Fibroblast of pulmonary artery (primary cell): ENCODE measurements around the gene CASQ2.
A peak's percentile ranks its signal among the peaks of the same experiment; 100 is the strongest.

Experiments
- DNase-seq: peaks from one replicate; pipeline ENCODE4 v3.0.0-alpha.2; 2010; ENCODE audit warnings: low read depth
- H3K4me3 ChIP-seq: replicated peaks from 2 replicates; pipeline ENCODE4 v1.5.1; 2011; ENCODE audit warnings: low read depth, mild to moderate bottlenecking, control low read depth, low read length, moderate library complexity
- TF ChIP-seq, protein P1 (sequence below): IDR thresholded peaks from 2 replicates; pipeline ENCODE4 v1.5.1; 2011; ENCODE audit warnings: mild to moderate bottlenecking, control low read depth, low read length, inconsistent platforms; ENCODE audit errors: missing control alignments

The CASQ2 gene

DNA sequence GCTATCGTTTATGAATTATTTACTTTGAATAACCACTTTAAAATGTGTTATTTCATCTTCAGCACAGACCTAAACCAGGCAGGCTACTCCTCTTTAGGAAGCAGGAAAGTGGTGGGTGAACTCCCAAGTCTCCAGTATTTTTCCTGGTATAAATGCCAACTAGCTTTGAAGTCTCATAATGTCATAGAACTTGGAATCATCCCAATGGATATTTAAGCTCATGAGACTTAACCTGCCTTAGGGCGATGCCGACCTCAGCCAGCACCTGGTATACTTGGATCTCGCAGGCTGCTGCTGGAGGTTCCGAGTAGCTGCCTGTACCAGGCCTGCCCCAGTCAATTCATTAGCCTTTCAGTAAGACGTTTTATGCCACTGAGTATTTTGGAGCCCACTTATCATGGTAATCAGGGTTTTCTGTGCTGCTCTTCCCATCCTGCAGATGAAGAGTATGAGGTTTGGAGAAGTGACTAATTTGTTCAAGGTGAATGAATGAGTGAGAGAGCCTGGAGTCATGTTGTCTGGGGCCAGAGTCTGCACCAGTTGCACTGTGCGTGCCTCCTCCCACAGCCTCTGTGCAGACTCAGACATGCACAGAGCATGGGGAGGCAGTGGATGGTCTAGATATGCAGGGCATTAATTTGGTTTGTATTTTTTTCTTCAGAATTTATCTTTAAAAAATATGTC is 91.9 kb downstream of the CASQ2 start:
- H3K4me3 ChIP-seq = no peak overlapping the region
- TF ChIP-seq, protein P1, sequence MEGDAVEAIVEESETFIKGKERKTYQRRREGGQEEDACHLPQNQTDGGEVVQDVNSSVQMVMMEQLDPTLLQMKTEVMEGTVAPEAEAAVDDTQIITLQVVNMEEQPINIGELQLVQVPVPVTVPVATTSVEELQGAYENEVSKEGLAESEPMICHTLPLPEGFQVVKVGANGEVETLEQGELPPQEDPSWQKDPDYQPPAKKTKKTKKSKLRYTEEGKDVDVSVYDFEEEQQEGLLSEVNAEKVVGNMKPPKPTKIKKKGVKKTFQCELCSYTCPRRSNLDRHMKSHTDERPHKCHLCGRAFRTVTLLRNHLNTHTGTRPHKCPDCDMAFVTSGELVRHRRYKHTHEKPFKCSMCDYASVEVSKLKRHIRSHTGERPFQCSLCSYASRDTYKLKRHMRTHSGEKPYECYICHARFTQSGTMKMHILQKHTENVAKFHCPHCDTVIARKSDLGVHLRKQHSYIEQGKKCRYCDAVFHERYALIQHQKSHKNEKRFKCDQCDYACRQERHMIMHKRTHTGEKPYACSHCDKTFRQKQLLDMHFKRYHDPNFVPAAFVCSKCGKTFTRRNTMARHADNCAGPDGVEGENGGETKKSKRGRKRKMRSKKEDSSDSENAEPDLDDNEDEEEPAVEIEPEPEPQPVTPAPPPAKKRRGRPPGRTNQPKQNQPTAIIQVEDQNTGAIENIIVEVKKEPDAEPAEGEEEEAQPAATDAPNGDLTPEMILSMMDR = no peak
- DNase-seq = no peak

DNA sequence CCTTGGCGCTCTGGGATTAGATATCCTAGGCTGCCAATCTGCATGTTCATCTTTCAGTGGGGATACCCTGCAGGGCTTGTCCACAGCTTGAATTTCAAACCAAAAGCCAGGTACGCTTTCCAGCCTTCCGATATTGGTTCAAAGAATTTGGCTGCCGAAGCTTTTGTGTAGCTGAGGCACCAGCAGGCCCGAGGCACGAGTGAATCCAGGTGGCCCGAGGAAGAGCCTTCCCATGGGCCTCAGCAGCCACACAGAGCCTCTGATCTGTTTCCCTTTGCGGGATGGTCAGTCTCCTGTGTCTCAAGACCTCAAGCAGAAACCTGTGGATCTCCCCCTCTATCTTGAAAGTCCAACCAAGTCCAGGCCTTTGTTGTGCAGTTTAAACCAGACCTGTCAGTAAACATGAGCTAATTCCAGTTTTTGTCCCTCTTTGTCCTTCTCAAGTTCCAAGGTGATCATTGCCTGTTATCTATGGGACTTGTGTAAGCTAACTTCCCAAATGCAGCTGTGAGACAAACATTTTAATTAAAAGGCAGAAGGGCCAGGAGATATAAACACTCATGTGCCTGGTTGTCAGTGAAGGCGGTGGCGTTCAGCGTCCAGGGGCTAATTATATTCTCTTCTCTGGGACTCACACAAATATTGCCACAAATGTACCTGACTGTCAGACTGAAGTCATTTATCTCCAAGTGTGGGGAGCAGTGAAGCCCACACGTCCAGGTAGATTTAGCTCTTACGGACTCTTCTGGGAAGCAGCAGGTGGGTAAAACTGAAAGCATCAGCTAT is 96.1 kb downstream of the CASQ2 start:
- H3K4me3 ChIP-seq = no peak overlapping the region
- no peak for DNase-seq
- TF ChIP-seq, protein P1 = no peak

DNA sequence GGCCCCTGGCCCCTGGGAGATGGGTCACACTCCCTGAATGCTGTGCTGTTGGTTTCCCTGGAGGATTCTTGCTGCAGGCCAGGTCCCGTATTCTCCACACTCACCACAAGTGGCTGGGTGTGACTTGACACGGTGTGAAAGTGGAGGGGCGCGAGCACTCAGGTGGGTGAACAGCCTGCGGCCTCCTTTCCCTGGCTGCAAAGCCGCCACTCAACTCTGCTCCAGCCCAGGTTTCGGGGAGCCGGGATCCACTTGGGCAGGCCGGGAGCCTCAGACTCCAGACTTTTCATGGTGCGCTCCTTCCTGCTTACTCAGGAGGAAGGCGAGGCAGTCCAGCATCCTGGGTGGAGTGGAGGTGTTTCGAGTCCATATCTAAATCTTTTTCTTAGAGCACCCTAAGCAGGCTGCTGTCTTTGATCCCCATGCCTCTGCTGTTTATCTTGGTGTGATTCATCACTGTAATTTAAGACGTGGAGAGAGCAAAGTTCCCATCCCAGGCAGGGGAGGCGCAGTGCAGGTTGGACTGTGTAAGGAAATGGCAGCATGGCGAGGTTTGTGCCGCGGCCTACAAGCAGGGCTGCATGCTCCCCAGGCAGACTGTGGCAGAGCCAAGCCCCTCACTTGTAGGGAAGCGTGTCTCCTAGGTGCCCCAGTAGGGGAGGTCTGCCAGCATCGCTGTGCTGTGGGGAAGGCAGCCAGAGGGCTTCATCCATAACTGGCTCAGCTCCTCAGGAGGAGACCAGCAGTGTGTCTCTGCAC is 97.2 kb downstream of the CASQ2 start:
- TF ChIP-seq, protein P1 = no peak
- no peak for DNase-seq
- H3K4me3 ChIP-seq = no peak overlapping the region

DNA sequence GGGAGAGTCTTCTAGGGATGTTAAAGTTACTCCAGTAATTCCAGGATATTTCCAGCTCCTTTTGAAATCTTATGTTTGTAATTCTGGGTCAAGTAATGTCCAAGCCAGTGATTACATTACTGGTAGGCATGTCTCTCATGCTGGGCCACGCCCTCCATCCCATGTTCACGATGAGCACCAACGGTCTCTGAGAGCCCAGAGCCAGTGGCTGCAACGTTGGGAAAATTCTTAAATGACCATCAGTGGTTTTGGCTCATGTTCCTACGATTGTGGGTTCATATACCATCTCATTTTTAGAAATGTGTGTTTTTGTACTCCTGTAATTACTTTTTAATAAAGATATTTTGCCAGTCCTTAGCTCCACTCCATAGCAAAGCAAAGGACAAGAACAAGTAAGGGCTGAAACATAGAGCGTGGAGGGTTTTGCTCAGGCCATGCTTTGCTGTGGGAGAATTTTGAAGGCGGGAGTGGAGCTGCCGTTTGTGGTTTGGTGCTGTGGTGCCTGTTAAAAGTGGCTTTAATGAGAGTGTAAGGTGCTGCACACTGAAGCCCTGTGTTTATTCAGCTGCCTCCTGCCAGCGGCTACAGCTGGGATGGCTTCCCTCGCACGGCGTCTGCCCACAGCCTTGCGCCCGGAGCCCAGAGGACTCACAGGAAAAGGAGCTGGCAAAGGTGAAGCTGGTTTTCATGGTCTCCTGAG is 97.9 kb downstream of the CASQ2 start:
- no peak for DNase-seq
- no peak overlapping the region for H3K4me3 ChIP-seq
- TF ChIP-seq, protein P1 = no peak

DNA sequence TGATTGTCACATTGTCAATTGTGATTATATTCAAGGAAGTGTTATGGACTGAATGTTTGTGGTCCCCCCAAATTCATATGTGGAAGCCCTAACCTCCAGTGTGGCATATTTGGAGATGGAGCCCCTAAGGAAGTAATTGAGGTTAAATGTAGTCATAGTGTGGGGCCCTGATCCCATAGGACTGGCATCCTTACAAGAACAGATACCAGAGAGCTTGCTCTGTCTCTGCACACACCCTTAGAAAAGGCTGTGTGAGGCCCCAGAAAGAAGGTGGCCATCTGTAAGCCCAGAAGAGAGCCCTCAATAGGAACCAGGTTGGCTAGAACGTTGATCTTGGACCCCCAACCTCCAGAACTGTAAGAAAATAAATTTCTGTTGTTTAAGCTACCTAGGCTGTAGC is 98.6 kb downstream of the CASQ2 start:
- TF ChIP-seq, protein P1 = no peak
- H3K4me3 ChIP-seq = no peak overlapping the region
- no peak for DNase-seq

DNA sequence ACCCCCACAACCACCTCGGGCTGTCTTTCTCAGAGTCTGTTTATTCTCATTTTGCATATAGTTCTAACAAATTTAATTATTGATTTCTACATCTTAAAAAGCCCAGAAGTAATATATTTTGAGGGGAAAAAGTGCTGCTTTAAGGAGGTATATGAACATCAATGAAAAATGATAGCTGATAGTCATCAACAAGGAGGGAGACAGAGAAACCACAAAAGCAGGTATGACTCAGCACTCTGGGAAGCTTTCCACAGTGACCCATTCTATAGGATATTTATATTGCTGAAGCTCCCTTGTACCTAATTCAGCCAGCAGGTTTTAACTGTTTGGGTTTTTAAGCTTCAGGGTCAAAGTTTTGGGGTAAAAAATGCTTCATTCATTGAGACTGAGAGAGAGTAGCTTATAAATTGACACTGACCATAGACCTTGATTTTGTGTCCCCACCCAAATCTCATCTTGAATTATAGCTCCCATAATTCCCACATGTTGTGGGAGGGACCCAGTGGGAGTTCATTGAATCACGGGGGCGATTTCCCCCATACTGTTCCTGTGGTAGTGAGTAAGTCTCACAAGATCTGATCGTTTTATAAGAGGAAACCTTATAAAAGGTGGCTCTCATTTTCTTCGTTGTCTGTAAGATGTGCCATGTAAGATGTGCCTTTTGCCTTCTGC is 99.4 kb downstream of the CASQ2 start:
- DNase-seq = peak; percentile 64
- TF ChIP-seq, protein P1 = no peak
- no peak overlapping the region for H3K4me3 ChIP-seq
